Fibroblast of the conjunctiva (primary cell): ENCODE measurements around the gene USP34.
"Not testable (repeated sequence)": the region's sequence is repeated elsewhere in the genome, so short reads cannot be mapped to it uniquely, and the experiment has no call there.

Experiments
- DNase-seq: peaks from one replicate; pipeline ENCODE4 v3.0.0-alpha.2; 2010; ENCODE audit warnings: low read depth

USP34 gene

GRCh38 chr2:61182059-61182383 lies 288.9 kb downstream of the USP34 start:
- no peak for DNase-seq

- DNase-seq = no peak
These were observed 289.4 kb downstream of the USP34 start for GRCh38 chr2:61181382-61182058.

GRCh38 chr2:61180686-61181085 lies 290.2 kb downstream of the USP34 start:
- no peak for DNase-seq

GRCh38 chr2:61179701-61180639 lies 290.9 kb downstream of the USP34 start:
- DNase-seq = peak; percentile 57

GRCh38 chr2:61178603-61179545 lies 292.0 kb downstream of the USP34 start:
- DNase-seq = no peak

- no peak for DNase-seq
These were observed 292.9 kb downstream of the USP34 start for GRCh38 chr2:61177727-61178549.

- DNase-seq = peak; percentile 84
These were observed 293.8 kb downstream of the USP34 start for GRCh38 chr2:61176755-61177726.

GRCh38 chr2:61175036-61175435 lies 295.9 kb downstream of the USP34 start:
- no peak for DNase-seq

- no peak for DNase-seq
These were observed 297.8 kb downstream of the USP34 start for GRCh38 chr2:61173116-61173515.

GRCh38 chr2:61172671-61173070 lies 298.2 kb downstream of the USP34 start:
- no peak for DNase-seq

- DNase-seq = no peak
These were observed 303.3 kb downstream of the USP34 start for GRCh38 chr2:61167579-61167978.

- DNase-seq = no peak
These were observed 304.9 kb downstream of the USP34 start for GRCh38 chr2:61165946-61166345.

- not testable (repeated sequence) for DNase-seq
These were observed 305.8 kb downstream of the USP34 start for GRCh38 chr2:61165082-61165481.

- no peak for DNase-seq
These were observed 308.2 kb downstream of the USP34 start for GRCh38 chr2:61162721-61163120.

- DNase-seq = no peak
These were observed 309.0 kb downstream of the USP34 start, which contains the start of gene C2orf74 for GRCh38 chr2:61161888-61162287. TSS of gene C2orf74 (plus strand) at chr2:61162188. CDS start at chr2:61162515, 327 bp downstream.

- DNase-seq = no peak
These were observed 312.4 kb downstream of the USP34 start for GRCh38 chr2:61158356-61158955.

GRCh38 chr2:61157371-61158003 lies 313.4 kb downstream of the USP34 start:
- no peak for DNase-seq

GRCh38 chr2:61151436-61151835 lies 319.5 kb downstream of the USP34 start:
- no peak for DNase-seq

- DNase-seq = no peak
These were observed 321.8 kb downstream of the USP34 start for GRCh38 chr2:61149074-61149473.
